Upper lobe of right lung (tissue), 1 donor: ENCODE results near the gene CDH19. TPM values are rescaled to one million over a fixed set of nuclear protein-coding genes. Genes with fewer than 3 reads are reported as not detected.

Experiments
- ATAC-seq: fragments of 200-7000 bp; cut with Tn5 transposase; one replicate; pipeline ENCODE4 v1.9.1; 2020; ENCODE audit warnings: mild to moderate bottlenecking, moderate library complexity
- DNase-seq: peaks from one replicate; pipeline ENCODE4 v3.0.0-alpha.2; 2020
- H3K27ac ChIP-seq: fragments of 200-600 bp; one replicate; pipeline ENCODE4 v1.8.0; 2022
- H3K27me3 ChIP-seq: fragments of 200-600 bp; one replicate; pipeline ENCODE4 v1.8.0; 2022; ENCODE audit warnings: mild to moderate bottlenecking
- H3K36me3 ChIP-seq: fragments of 200-600 bp; one replicate; pipeline ENCODE4 v1.8.0; 2022
- H3K4me1 ChIP-seq: fragments of 200-600 bp; one replicate; pipeline ENCODE4 v1.8.0; 2022
- H3K4me3 ChIP-seq: fragments of 200-600 bp; one replicate; pipeline ENCODE4 v1.8.0; 2022; ENCODE audit warnings: mild to moderate bottlenecking
- H3K9me3 ChIP-seq: fragments of 200-600 bp; one replicate; pipeline ENCODE4 v1.8.0; 2022
- CTCF ChIP-seq: fragments of 200-600 bp; IDR thresholded peaks from one replicate; pipeline ENCODE4 v1.8.0; 2022; ENCODE audit warnings: antibody characterized with exemption
- intact Hi-C: fragments of 100-400 bp; cut with DNase I; formaldehyde crosslinking; loops from one replicate; pipeline ENCODE4 v1.11.0; 2022
- total RNA-seq: library from RNA; stranded (reverse); fragmentation: NEBNext Ultra II Directional; extraction: Animal tissue kit (Norgen Biotek cat#: 25700); gene quantifications from one replicate; pipeline ENCODE4 v1.2.1, GENCODE V29; 2021
- donor health status: DM: no; HTN: yes; CAD: no; lungs with severe emphysema.

Gene CDH19
- total RNA-seq, 1 donor from 2014 or later, result 1.4 TPM

GRCh38 chr18:66566616-66567015, 37.3 kb downstream of the CDH19 start:
- Histone ChIP-seq H3K36me3 (no peaks in the 10 kb centered on the region), H3K9me3 (no peaks in the 10 kb centered on the region), H3K27ac (no peak overlapping the region), H3K4me3 (no peak overlapping the region), H3K27me3 (no peaks in the 10 kb centered on the region), H3K4me1 (no peaks in the 10 kb centered on the region)
- DNase-seq, result no peak
- no peak for TF ChIP-seq CTCF
- no peak for ATAC-seq
- intact Hi-C loops, result no loop called here

GRCh38 chr18:66564236-66564635, 39.7 kb downstream of the CDH19 start:
- Histone ChIP-seq H3K27ac (no peak overlapping the region), H3K4me3 (no peak overlapping the region), H3K9me3 (no peaks in the 10 kb centered on the region), H3K4me1 (no peaks in the 10 kb centered on the region), H3K27me3 (no peaks in the 10 kb centered on the region), H3K36me3 (no peaks in the 10 kb centered on the region)
- intact Hi-C loops, result no loop called here
- DNase-seq, result no peak
- no peak for ATAC-seq
- no peak for TF ChIP-seq CTCF

GRCh38 chr18:66562279-66562678, 41.6 kb downstream of the CDH19 start:
- intact Hi-C loops, result no loop called here
- Histone ChIP-seq H3K27ac (no peak overlapping the region), H3K4me3 (no peak overlapping the region), H3K9me3 (no peaks in the 10 kb centered on the region), H3K36me3 (no peaks in the 10 kb centered on the region), H3K4me1 (no peaks in the 10 kb centered on the region), H3K27me3 (no peaks in the 10 kb centered on the region)
- ATAC-seq (no peak), DNase-seq (no peak)
- TF ChIP-seq CTCF, result no peak

GRCh38 chr18:66560094-66560493, 43.8 kb downstream of the CDH19 start:
- DNase-seq, result no peak
- peak; percentile 50 for ATAC-seq
- peak; percentile 50 for TF ChIP-seq CTCF
- Histone ChIP-seq H3K36me3 (no peaks in the 10 kb centered on the region), H3K27ac (no peak overlapping the region), H3K4me3 (no peak overlapping the region), H3K9me3 (no peaks in the 10 kb centered on the region), H3K4me1 (no peaks in the 10 kb centered on the region), H3K27me3 (no peaks in the 10 kb centered on the region)
- intact Hi-C loops, result no loop called here

- Histone ChIP-seq H3K27ac (no peak overlapping the region), H3K27me3 (no peaks in the 10 kb centered on the region), H3K4me3 (no peak overlapping the region), H3K36me3 (no peaks in the 10 kb centered on the region), H3K9me3 (no peaks in the 10 kb centered on the region), H3K4me1 (no peaks in the 10 kb centered on the region)
- DNase-seq (no peak), ATAC-seq (no peak)
- no peak for TF ChIP-seq CTCF
- intact Hi-C loops, result no loop called here
These were observed 45.1 kb downstream of the CDH19 start for GRCh38 chr18:66558773-66559172.

- no peak for TF ChIP-seq CTCF
- intact Hi-C loops, result no loop called here
- no peak overlapping the region for H3K4me3 ChIP-seq
- no peaks in the 10 kb centered on the region for H3K36me3 ChIP-seq
- ATAC-seq (no peak), DNase-seq (no peak)
- H3K4me1 ChIP-seq, result no peaks in the 10 kb centered on the region
- no peaks in the 10 kb centered on the region for H3K9me3 ChIP-seq
- H3K27me3 ChIP-seq, result no peaks in the 10 kb centered on the region
- no peak overlapping the region for H3K27ac ChIP-seq
These were observed 46.8 kb downstream of the CDH19 start for GRCh38 chr18:66557091-66557490.
